DND-41 (cell line): Measurements from ENCODE around the gene AKT1S1.

Experiments used
- CTCF ChIP-seq: IDR thresholded peaks from 2 replicates; pipeline ENCODE4 v1.5.1; 2012; ENCODE audit warnings: borderline replicate concordance, low read length, moderate library complexity, mild to moderate bottlenecking; ENCODE audit not compliant: poor library complexity, severe bottlenecking; ENCODE audit errors: extremely low read depth
- EZH2 ChIP-seq: IDR thresholded peaks from 3 replicates; pipeline ENCODE4 v1.6.1; 2012; ENCODE audit warnings: borderline replicate concordance, low read depth, mild to moderate bottlenecking, moderate library complexity, low read length, inconsistent platforms; ENCODE audit not compliant: severe bottlenecking

GRCh38 chr19:49896863-49897621, 19.9 kb upstream of the AKT1S1 start, which contains the start of gene IL4I1:
- TF ChIP-seq EZH2 (no peak), CTCF (no peak)
